Transverse colon (tissue), 4 donors: ENCODE measurements around the gene AGTPBP1. TPM values are rescaled to one million over a fixed set of nuclear protein-coding genes. Genes with fewer than 3 reads are reported as not detected.

Experiments used
- DNase-seq: peaks from one replicate; pipeline ENCODE4 v3.0.0-alpha.2; 2019
- H3K27ac ChIP-seq, 4 donors: fragments of 200-600 bp; sonication (generic); 2 replicates each; pipeline ENCODE4 v1.5.1; 2016 to 2018; ENCODE audit warnings: inconsistent platforms in 4 of 4
- H3K27me3 ChIP-seq: fragments of 200-600 bp; sonication (generic); 2 replicates; pipeline ENCODE4 v1.5.1; 2017; ENCODE audit warnings: inconsistent platforms
- H3K36me3 ChIP-seq, 4 donors: fragments of 200-600 bp; sonication (generic); 2 replicates each; pipeline ENCODE4 v1.5.1; 2017 to 2019; ENCODE audit warnings: inconsistent platforms in 4 of 4
- H3K4me1 ChIP-seq, 4 donors: fragments of 200-600 bp; sonication (generic); 2 replicates each; pipeline ENCODE4 v1.5.1; 2017 to 2020; ENCODE audit warnings: inconsistent platforms in 4 of 4
- H3K4me3 ChIP-seq, 4 donors: fragments of 200-600 bp; sonication (generic); 1 replicate in 1 of 4; 2 replicates in 3 of 4; pipeline versions ENCODE4 v1.5.1 to v1.6.1; 2017 to 2019; ENCODE audit warnings: inconsistent platforms in 4 of 4
- H3K9me3 ChIP-seq, 2 donors: fragments of 200-600 bp; sonication (generic); 2 replicates each; pipeline ENCODE4 v1.5.1; 2017 to 2019; ENCODE audit warnings: inconsistent platforms in 2 of 2
- CTCF ChIP-seq, 5 experiments: fragments of 200-600 bp in 3 of 5; fragments of 450-650 bp in 2 of 5; sonication (generic) in 3 of 5; IDR thresholded peaks; 1 replicate in 2 of 5; 2 replicates in 3 of 5; pipeline ENCODE4 v1.5.1; 2016 to 2017; ENCODE audit warnings: antibody characterized with exemption in 5 of 5, inconsistent platforms in 3 of 5, mild to moderate bottlenecking in 2 of 5, moderate library complexity in 1 of 5
- EP300 ChIP-seq: sonication (generic); formaldehyde crosslinking; IDR thresholded peaks from one replicate; pipeline ENCODE4 v1.6.1; 2017; ENCODE audit warnings: antibody characterized with exemption, low read depth
- POLR2A ChIP-seq: fragments of 450-650 bp; IDR thresholded peaks from one replicate; pipeline ENCODE4 v1.6.1; 2016; ENCODE audit warnings: antibody characterized with exemption, mild to moderate bottlenecking, moderate library complexity
- POLR2AphosphoS5 ChIP-seq, 3 donors: sonication (generic); formaldehyde crosslinking; IDR thresholded peaks; one replicate each; pipeline ENCODE4 v1.6.1; 2016; ENCODE audit warnings: antibody characterized with exemption in 3 of 3
- WGBS, 2 donors: methylation state at CpG; one replicate each; pipeline ENCODE4 v1.1.5; 2018; ENCODE audit warnings: low coverage in 1 of 2; 5-methylcytosine and 5-hydroxymethylcytosine counted together
- in situ Hi-C, 4 donors: fragments of 200-750 bp; cut with MboI; loops; one replicate each; pipeline versions ENCODE4 v1.15.0 to v1.15.1; 2017; ENCODE audit warnings: low sequenced_read_pairs in 3 of 4, low pct_ligation_motif_present in 1 of 4, low pct_unique_long_range_greater_than_20kb in 1 of 4
- intact Hi-C: fragments of 100-400 bp; cut with DNase I; formaldehyde crosslinking; loops from one replicate; pipeline ENCODE4 v1.15.1; 2023; ENCODE audit warnings: low total_unique reads
- total RNA-seq, 4 donors: library from RNA; depleted of rRNA; stranded (reverse); fragments of >200 nt; gene quantifications; one replicate each; pipeline ENCODE4 v1.1.0, GENCODE V29; 2016

AGTPBP1 gene
- total RNA-seq, 4 donors from 2014 or later, result 4.1 to 21.0 (median 15.4) TPM

GRCh38 chr9:85508616-85509015 lies 233.1 kb downstream of the AGTPBP1 start:
- H3K27me3 ChIP-seq, result no peaks in the 10 kb centered on the region
- no peak overlapping the region for H3K4me3 ChIP-seq
- intact Hi-C loops, result no loop called here
- H3K36me3 ChIP-seq, result no peaks in the 10 kb centered on the region
- no peak for TF ChIP-seq EP300
- TF ChIP-seq POLR2AphosphoS5 (IDR thresholded peaks at IDR 0.05), result no peak
- no peak for TF ChIP-seq POLR2A
- no peak for TF ChIP-seq CTCF (IDR thresholded peaks at IDR 0.05)
- 40 to 57% methylated on average over 1 to 4 of the region's 4 CpGs for WGBS, 2 donors
- in situ Hi-C loops, result no loop called here
- H3K27ac ChIP-seq, result no peak overlapping the region
- no peaks in the 10 kb centered on the region for H3K4me1 ChIP-seq
- no peaks in the 10 kb centered on the region for H3K9me3 ChIP-seq
- no peak for DNase-seq

GRCh38 chr9:85505612-85506011 lies 236.1 kb downstream of the AGTPBP1 start:
- WGBS, 2 donors, result 53 to 84% methylated on average over 2 to 7 of the region's 7 CpGs
- TF ChIP-seq EP300, result no peak
- TF ChIP-seq CTCF (IDR thresholded peaks at IDR 0.05), result no peak
- TF ChIP-seq POLR2A, result no peak
- TF ChIP-seq POLR2AphosphoS5 (IDR thresholded peaks at IDR 0.05), result no peak
- in situ Hi-C loops (no loop called here), intact Hi-C loops (no loop called here)
- H3K36me3 ChIP-seq, result no peaks in the 10 kb centered on the region
- H3K4me1 ChIP-seq, result no peaks in the 10 kb centered on the region
- no peak overlapping the region for H3K27ac ChIP-seq
- DNase-seq, result no peak
- H3K27me3 ChIP-seq, result no peaks in the 10 kb centered on the region
- H3K9me3 ChIP-seq, result no peaks in the 10 kb centered on the region
- H3K4me3 ChIP-seq, result no peak overlapping the region

GRCh38 chr9:85502815-85503655 lies 238.7 kb downstream of the AGTPBP1 start:
- no peak for TF ChIP-seq POLR2A
- TF ChIP-seq CTCF (IDR thresholded peaks at IDR 0.05), result no peak
- no peak for TF ChIP-seq EP300
- TF ChIP-seq POLR2AphosphoS5 (IDR thresholded peaks at IDR 0.05), result no peak
- DNase-seq, result no peak
- no peaks in the 10 kb centered on the region for H3K4me1 ChIP-seq
- H3K27me3 ChIP-seq, result no peaks in the 10 kb centered on the region
- in situ Hi-C loops, result no loop called here
- H3K4me3 ChIP-seq, result no peak overlapping the region
- H3K9me3 ChIP-seq, result peaks cover 0 to 8% of the 10 kb centered on the region in 2 donors
- WGBS, 2 donors, result 78 to 83% methylated on average over 1 to 4 of the region's 4 CpGs
- H3K36me3 ChIP-seq, result no peaks in the 10 kb centered on the region
- intact Hi-C loops, result no loop called here
- H3K27ac ChIP-seq, result no peak overlapping the region

- no peaks in the 10 kb centered on the region for H3K36me3 ChIP-seq
- peaks cover 0 to 8% of the 10 kb centered on the region in 2 donors for H3K9me3 ChIP-seq
- no peak for TF ChIP-seq POLR2A
- TF ChIP-seq CTCF (IDR thresholded peaks at IDR 0.05), result no peak
- no peak for TF ChIP-seq POLR2AphosphoS5 (IDR thresholded peaks at IDR 0.05)
- TF ChIP-seq EP300, result no peak
- intact Hi-C loops (no loop called here), in situ Hi-C loops (no loop called here)
- H3K27me3 ChIP-seq, result no peaks in the 10 kb centered on the region
- H3K4me3 ChIP-seq, result no peak overlapping the region
- no peaks in the 10 kb centered on the region for H3K4me1 ChIP-seq
- 52% methylated on average over 1 of the region's 1 CpG; no CpG with 5 or more reads in 1 of the 2 donors for WGBS, 2 donors
- no peak overlapping the region for H3K27ac ChIP-seq
- DNase-seq, result no peak
These were observed 239.9 kb downstream of the AGTPBP1 start for GRCh38 chr9:85501882-85502281.
